ENCODE measurements around the gene IGF1R. TPM values are rescaled to one million over a fixed set of nuclear protein-coding genes. Genes with fewer than 3 reads are reported as not detected.

The IGF1R gene
- total and polyA plus RNA-seq, 2 donors: 11.5 to 33.3 TPM

DNA sequence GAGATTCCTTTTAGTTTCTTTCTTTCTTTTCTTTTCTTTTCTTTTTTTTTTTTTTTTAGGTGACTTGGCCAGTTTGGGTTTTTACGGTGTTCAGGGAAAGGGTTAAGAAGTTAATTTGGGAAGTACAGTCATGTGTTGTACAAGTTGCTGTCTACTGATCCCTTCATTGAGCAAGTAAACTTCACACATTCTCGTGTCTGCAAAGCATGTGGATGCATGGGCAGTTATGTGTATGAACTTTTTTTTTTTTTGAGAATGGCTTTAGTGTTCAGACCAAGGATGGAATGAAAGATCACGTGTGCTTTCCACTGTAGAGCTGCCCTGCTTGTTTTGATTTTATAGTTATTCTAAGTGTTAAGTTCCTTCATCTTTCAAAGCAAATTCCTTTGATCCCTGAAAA lies 227.0 kb downstream of the IGF1R start:
- H3K27ac ChIP-seq (ENCODE audit: low read depth): no peak overlapping the region
- H3K36me3 ChIP-seq (ENCODE audit: insufficient read depth): no peaks in the 10 kb centered on the region
- H3K4me3 ChIP-seq (ENCODE audit: low read depth, low read length): no peak overlapping the region
- 33% methylated on average over 3 of the region's 3 CpGs for WGBS
- H3K4me1 ChIP-seq (ENCODE audit: insufficient read depth): peaks cover 5% of the 10 kb centered on the region
- DNase-seq (ENCODE audit: extremely low spot score): no peak

DNA sequence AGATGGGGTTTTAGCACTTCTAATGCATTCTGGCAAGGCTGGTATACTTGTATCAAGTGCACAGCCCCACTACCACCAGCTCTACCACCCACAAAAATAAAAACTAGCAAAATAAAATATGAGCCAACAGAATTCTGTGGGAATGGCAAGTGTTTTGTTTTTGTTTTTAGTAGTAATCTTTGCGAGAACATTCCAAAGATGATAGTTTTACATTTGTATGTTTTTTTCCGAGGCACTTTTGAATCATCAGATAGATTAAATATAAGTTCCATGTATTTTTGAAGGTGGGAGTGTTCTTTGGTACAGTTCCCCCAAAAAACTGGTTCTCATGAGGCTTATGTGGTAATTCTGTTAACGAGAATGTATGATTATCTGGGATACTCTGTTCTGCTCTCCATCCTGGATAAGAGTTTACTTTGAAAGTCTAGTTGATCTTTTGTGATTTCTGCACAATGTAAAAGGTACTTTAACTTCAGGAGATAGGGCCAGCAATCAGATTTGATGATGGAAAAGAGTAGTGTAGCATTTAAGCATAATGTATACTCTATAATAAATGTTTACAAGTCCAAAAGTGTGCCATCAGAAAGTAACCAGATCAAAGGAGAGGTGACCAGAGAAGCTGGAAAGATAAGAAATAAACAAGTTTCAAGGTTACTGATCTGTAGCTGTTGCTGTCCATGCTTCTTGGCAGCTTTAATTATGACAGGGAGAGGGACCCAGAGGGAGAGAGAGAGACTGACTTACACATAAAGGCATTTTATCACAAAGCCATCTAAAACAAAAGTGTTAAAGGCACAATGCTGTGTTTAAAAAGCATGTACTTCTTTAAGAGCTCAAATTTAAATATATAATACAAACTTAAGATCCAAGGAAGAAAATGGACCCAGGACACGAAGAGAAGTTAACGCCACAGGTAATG lies 228.4 kb downstream of the IGF1R start:
- H3K4me3 ChIP-seq (ENCODE audit: low read depth, low read length): no peak overlapping the region
- WGBS: 56% methylated on average over 5 of the region's 5 CpGs
- peaks cover 5% of the 10 kb centered on the region for H3K4me1 ChIP-seq (ENCODE audit: insufficient read depth)
- H3K27ac ChIP-seq (ENCODE audit: low read depth): no peak overlapping the region
- no peak for DNase-seq (ENCODE audit: extremely low spot score)
- H3K36me3 ChIP-seq (ENCODE audit: insufficient read depth): no peaks in the 10 kb centered on the region

DNA sequence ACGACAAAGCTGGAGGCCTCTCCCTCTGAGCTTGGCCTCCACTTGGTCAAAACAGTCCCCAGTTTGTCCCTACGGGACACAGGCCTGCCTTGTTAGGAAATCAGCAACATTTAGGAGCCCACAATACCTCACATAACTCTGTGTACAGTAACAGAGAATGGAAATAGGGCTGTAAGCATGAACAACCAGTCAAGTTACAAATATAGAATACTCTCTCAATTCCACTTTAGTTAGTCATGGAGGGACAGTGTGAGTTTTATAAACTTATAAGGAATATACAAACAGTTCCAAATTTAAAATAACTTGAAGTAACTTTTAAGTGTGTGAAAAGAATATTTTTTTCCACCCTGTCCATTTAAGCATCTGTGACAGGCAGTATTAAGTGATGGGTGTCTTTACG lies 229.8 kb downstream of the IGF1R start:
- peaks cover 5% of the 10 kb centered on the region for H3K4me1 ChIP-seq (ENCODE audit: insufficient read depth)
- no peak for DNase-seq (ENCODE audit: extremely low spot score)
- no peak overlapping the region for H3K27ac ChIP-seq (ENCODE audit: low read depth)
- WGBS: 58% methylated on average over 3 of the region's 3 CpGs
- H3K36me3 ChIP-seq (ENCODE audit: insufficient read depth): no peaks in the 10 kb centered on the region
- no peak overlapping the region for H3K4me3 ChIP-seq (ENCODE audit: low read depth, low read length)

DNA sequence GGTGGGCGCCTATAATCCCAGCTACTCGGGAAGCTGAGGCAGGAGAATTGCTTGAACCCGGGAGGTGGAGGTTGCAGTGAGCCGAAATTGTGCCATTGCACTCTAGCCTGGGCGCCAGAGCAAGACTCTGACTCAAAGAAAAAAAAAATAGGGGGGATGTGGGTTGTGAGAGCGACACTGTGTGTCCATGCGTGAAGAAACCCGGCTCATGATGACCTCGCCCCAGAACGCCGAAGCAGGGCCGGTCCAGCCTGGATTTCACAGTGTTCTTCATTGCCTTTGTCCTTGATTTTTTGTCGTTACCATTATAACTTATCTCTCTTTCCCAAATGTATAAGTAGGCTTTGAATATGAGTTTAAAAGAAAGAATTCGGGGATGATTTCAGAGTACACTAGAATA lies 230.5 kb downstream of the IGF1R start:
- no peak overlapping the region for H3K4me3 ChIP-seq (ENCODE audit: low read depth, low read length)
- 95% methylated on average over 14 of the region's 14 CpGs for WGBS
- H3K27ac ChIP-seq (ENCODE audit: low read depth): no peak overlapping the region
- no peaks in the 10 kb centered on the region for H3K36me3 ChIP-seq (ENCODE audit: insufficient read depth)
- peaks cover 5% of the 10 kb centered on the region for H3K4me1 ChIP-seq (ENCODE audit: insufficient read depth)
- no peak for DNase-seq (ENCODE audit: extremely low spot score)

DNA sequence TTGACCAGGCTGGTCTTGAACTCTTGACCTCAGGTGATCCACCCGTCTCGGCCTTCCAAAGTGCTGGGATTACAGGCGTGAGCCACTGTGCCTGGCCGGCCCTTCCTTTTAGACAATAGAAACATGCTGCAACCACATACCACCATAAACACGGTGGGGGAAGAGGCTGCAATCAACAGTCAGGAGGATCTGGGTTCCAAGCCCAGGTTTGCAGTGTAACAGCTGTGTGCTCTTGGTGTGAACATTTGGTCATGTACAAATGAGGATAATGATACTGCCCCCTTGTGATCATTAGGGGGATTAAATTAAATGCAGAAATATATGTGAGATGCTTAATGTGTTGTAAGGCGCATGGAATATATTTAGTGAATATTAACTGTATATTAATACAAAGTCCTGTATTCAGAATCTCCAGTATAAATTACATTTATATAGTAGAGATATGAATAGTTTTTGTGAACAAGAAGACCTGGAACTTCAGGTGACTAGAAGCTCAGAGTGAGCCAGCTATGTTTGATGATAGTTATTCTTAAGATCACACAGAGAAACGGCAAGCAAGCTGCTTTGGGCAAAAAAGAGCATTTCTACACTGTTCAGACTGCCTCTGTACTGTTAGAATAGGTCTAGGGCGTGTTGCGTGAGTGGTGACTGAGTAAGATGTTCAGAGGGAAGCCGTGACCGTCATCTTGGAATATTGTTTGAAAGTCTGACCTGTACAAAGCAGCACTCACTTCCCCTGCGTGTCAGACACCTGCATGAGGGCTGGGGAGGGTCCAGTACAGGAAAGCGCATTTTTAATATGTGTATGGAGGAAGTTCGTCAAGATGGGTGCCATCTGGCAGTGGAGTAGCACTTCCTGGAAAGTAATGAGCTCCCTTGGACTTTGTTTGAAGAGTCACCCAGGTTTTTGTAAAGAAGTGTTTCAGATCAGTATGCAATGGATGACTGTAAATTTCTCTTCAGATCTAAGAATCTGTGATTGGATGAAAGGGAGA lies 233.5 kb downstream of the IGF1R start:
- Histone ChIP-seq H3K4me1 (ENCODE audit: insufficient read depth) (peaks cover 1% of the 10 kb centered on the region), H3K27ac (ENCODE audit: low read depth) (no peak overlapping the region), H3K36me3 (ENCODE audit: insufficient read depth) (no peaks in the 10 kb centered on the region), H3K4me3 (ENCODE audit: low read depth, low read length) (no peak overlapping the region)
- no peak for DNase-seq (ENCODE audit: extremely low spot score)
- WGBS: 76% methylated on average over 14 of the region's 14 CpGs

DNA sequence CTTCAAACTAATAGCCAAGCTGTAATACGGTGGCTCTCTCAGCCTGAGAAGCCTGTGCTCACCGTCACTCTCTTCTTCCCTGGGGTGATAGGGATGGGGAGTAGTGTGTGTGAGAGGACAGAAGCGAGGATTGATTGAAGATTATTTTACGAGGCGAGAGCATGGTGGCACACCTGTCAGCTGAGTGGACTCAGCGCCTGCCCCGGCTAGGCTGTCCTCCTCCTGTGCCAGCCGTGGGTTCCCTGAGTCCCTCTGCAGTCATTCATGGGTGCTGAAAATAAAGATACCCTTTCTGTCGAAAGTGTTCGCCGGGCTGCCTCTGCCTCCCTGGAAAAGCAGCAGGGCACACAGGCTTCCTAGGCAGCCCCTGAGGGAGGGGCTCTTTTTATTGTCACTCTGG lies 235.1 kb downstream of the IGF1R start:
- 86% methylated on average over 11 of the region's 11 CpGs for WGBS
- peaks cover 1% of the 10 kb centered on the region for H3K4me1 ChIP-seq (ENCODE audit: insufficient read depth)
- H3K27ac ChIP-seq (ENCODE audit: low read depth): no peak overlapping the region
- DNase-seq (ENCODE audit: extremely low spot score): no peak
- no peaks in the 10 kb centered on the region for H3K36me3 ChIP-seq (ENCODE audit: insufficient read depth)
- no peak overlapping the region for H3K4me3 ChIP-seq (ENCODE audit: low read depth, low read length)

DNA sequence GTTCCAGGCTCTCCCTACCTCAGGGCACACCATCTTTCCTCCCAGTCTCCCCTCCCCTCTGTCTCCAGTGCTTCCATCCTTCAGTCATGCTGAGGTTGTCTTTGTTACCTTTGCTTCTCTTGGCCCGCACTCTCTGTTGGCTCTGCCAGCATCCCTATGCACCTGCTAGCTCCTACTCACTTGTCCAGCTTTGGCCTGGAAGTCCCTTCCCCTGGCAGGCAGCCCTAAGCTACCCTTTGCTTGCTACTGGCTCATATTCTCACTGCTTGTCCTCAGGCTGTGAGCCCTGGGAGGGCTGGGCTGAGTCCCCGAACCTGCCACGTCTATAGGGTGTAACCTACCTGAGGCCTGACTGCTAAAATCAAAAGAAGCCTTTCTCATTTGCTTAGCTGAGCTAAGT lies 236.6 kb downstream of the IGF1R start:
- H3K36me3 ChIP-seq (ENCODE audit: insufficient read depth): no peaks in the 10 kb centered on the region
- no peak overlapping the region for H3K4me3 ChIP-seq (ENCODE audit: low read depth, low read length)
- no peak overlapping the region for H3K27ac ChIP-seq (ENCODE audit: low read depth)
- 90% methylated on average over 3 of the region's 3 CpGs for WGBS
- DNase-seq (ENCODE audit: extremely low spot score): no peak
- H3K4me1 ChIP-seq (ENCODE audit: insufficient read depth): peaks cover 1% of the 10 kb centered on the region

DNA sequence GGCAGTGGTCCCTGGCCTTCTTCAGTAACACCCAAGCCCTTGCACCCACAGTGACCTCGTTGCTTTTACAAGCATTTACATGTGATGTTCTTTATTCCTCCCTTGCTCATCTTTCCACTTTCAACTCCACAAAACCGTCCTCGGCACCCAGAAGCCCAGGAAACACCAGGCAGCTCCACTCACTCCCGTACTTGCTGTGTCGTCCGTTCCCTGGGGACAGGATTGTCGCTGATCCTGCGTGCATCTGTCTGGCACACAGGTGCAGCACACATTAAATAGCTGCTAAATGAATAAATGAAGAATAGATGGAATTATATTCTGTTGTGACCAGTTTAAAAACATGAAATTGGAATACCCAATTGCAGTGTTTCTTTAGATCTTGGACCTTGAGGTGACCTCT lies 239.6 kb downstream of the IGF1R start:
- 93% methylated on average over 8 of the region's 8 CpGs for WGBS
- H3K4me1 ChIP-seq (ENCODE audit: insufficient read depth): peaks cover 1% of the 10 kb centered on the region
- DNase-seq (ENCODE audit: extremely low spot score): no peak
- no peak overlapping the region for H3K4me3 ChIP-seq (ENCODE audit: low read depth, low read length)
- H3K27ac ChIP-seq (ENCODE audit: low read depth): no peak overlapping the region
- H3K36me3 ChIP-seq (ENCODE audit: insufficient read depth): no peaks in the 10 kb centered on the region

DNA sequence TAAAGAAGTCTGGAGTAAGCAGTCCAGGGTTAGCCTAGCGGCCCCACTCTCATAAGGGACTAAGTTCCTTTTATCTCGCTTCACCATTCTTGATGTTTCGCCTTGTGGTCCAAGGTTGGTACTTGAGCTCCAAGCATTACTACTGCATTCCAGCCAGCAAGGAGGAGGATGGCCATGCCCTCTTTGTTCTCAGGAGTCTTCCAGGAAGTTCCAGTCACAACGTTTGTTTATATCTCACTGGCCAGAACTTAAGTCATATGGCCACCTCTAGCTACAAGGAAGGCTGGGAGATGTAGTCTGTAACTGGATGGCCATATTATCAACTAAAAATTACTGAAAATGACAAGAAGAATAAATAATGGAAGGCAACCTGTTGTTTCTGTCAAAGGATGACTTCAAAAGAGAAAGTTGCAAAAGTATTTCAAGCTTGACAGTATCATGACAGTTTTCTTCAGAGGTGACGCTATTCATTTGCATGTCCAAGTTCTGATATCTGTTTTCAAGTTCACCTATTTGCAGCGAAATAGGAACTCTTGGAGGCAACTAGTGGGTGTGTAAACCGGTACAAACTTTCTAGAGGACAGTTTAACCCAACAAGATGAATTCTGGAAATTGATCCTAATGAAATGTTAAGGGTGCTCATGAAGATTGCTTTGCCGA lies 240.6 kb downstream of the IGF1R start:
- H3K27ac ChIP-seq (ENCODE audit: low read depth): no peak overlapping the region
- 86% methylated on average over 8 of the region's 8 CpGs for WGBS
- H3K4me3 ChIP-seq (ENCODE audit: low read depth, low read length): no peak overlapping the region
- H3K36me3 ChIP-seq (ENCODE audit: insufficient read depth): no peaks in the 10 kb centered on the region
- peaks cover 1% of the 10 kb centered on the region for H3K4me1 ChIP-seq (ENCODE audit: insufficient read depth)
- DNase-seq (ENCODE audit: extremely low spot score): no peak

DNA sequence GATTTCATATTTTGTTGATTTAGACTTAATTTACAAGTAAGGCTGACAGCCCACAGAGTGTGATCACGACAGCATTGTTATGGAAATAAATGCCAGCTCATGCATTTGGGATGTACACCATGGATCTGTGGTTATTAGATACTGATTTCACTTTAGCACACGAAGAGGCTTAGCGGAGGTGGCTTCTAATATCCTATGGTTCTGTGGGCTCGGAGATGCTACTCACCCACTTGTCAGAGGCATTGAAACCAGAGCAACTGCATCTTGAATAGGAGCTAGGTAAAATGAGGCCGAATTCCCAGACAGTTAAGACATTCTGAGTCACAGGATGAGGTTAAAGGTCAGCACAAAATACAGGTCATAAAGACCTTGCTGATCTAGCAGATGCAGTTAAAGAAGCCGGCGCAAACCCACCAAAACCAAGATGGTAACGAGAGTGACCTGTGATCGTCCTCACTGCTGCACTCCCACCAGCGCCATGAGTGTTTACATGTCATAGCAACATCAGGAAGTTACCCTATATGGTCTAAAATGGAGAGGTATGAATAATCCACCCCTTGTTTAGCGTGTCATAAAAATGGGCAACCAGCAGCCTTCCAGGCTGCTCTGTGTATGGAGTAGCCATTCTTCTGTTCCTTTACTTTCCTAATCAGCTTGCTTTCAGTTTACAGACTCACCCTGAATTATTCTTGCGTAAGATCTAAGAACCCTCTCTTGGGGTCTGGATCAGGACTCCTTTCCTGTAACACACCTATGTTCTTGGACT lies 241.8 kb downstream of the IGF1R start:
- Histone ChIP-seq H3K4me1 (ENCODE audit: insufficient read depth) (no peaks in the 10 kb centered on the region), H3K36me3 (ENCODE audit: insufficient read depth) (no peaks in the 10 kb centered on the region), H3K4me3 (ENCODE audit: low read depth, low read length) (no peak overlapping the region), H3K27ac (ENCODE audit: low read depth) (no peak overlapping the region)
- 90% methylated on average over 12 of the region's 12 CpGs for WGBS
- DNase-seq (ENCODE audit: extremely low spot score): no peak

DNA sequence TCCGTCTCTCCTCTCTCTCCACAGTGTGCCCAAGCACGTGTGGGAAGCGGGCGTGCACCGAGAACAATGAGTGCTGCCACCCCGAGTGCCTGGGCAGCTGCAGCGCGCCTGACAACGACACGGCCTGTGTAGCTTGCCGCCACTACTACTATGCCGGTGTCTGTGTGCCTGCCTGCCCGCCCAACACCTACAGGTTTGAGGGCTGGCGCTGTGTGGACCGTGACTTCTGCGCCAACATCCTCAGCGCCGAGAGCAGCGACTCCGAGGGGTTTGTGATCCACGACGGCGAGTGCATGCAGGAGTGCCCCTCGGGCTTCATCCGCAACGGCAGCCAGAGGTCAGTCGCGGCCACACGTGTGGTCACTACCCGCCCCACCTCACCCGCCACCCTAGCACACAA lies 243.0 kb downstream of the IGF1R start:
- Histone ChIP-seq H3K36me3 (ENCODE audit: insufficient read depth) (no peaks in the 10 kb centered on the region), H3K27ac (ENCODE audit: low read depth) (no peak overlapping the region), H3K4me1 (ENCODE audit: insufficient read depth) (no peaks in the 10 kb centered on the region), H3K4me3 (ENCODE audit: low read depth, low read length) (no peak overlapping the region)
- 97% methylated on average over 31 of the region's 31 CpGs for WGBS
- DNase-seq (ENCODE audit: extremely low spot score): no peak

DNA sequence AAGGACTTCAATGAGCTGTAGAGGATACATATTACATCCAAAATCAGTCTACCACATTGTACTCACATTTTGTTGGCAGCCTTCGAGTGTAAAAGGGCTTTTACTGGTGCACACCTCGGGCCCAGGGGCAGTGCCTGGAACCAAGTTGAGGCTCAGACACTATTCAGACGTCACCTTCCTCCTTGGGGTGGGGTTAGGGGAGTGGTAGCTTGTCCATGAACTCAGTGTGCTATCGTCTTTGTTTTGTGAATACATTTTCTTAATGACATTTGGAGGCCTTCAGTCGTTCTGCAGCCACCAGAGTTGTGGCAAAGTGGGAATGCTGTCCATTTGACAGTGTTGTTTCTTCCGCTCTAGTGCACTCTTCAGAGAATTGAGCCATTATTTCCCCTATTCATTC lies 245.1 kb downstream of the IGF1R start:
- Histone ChIP-seq H3K4me1 (ENCODE audit: insufficient read depth) (no peaks in the 10 kb centered on the region), H3K27ac (ENCODE audit: low read depth) (no peak overlapping the region), H3K36me3 (ENCODE audit: insufficient read depth) (no peaks in the 10 kb centered on the region), H3K4me3 (ENCODE audit: low read depth, low read length) (no peak overlapping the region)
- DNase-seq (ENCODE audit: extremely low spot score): no peak
- WGBS: 83% methylated on average over 6 of the region's 6 CpGs

DNA sequence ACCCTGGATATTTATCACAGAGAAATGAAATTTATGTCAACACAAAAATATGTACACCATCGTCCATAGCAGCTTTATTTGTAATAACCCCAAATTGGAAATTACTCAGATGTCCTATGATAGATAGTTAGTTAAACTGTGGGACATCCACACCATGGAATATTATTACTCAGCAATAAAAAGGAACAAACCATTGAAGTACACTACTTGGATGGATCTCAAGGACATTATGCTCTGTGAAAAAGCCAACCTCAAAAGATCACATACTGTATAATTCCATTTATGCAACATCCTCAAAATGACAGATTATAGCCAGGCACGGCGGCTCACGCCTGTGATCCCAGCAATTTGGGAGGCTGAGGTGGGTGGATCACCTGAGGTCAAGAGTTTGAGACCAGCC lies 246.0 kb downstream of the IGF1R start:
- H3K4me1 ChIP-seq (ENCODE audit: insufficient read depth): no peaks in the 10 kb centered on the region
- H3K27ac ChIP-seq (ENCODE audit: low read depth): no peak overlapping the region
- WGBS: 86% methylated on average over 4 of the region's 4 CpGs
- H3K4me3 ChIP-seq (ENCODE audit: low read depth, low read length): no peak overlapping the region
- no peak for DNase-seq (ENCODE audit: extremely low spot score)
- H3K36me3 ChIP-seq (ENCODE audit: insufficient read depth): no peaks in the 10 kb centered on the region
